ENCODE results near the gene SNX30. TPM values are rescaled to one million over a fixed set of nuclear protein-coding genes. Genes with fewer than 3 reads are reported as not detected.

The SNX30 gene
- total RNA-seq, 4 donors from 2014 or later, result 5.5 to 9.4 (median 7.4) TPM

DNA sequence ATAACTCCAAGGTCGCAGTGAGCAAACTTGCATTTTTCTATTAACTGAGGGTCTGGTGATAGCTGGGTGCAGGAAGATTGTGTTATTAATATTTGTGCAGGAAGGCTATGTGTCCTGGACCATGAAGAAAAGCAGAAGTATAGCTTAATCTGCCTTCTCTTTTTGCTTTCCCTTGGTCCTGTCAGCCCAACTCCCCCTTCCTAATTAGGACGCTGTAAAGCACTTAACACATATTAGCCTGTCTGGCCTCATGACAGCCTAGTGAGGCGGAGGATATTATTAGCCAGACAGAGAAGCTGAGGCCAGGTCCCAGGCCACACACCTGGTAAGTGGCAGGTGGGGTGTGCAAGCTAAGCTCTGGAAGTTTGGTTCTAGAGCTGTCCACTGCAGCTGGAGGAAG is 110.6 kb downstream of the SNX30 start:
- 87 to 92% methylated on average over 3 of the region's 3 CpGs for WGBS, 2 donors
- no peak overlapping the region for H3K4me3 ChIP-seq (replicated peaks in 1 of 3)
- H3K27ac ChIP-seq, result no peak overlapping the region
- H3K27me3 ChIP-seq, result no peaks in the 10 kb centered on the region
- no peaks in the 10 kb centered on the region for H3K36me3 ChIP-seq
- TF ChIP-seq POLR2A (IDR thresholded peaks at IDR 0.05), result no peak
- TF ChIP-seq, protein P1, sequence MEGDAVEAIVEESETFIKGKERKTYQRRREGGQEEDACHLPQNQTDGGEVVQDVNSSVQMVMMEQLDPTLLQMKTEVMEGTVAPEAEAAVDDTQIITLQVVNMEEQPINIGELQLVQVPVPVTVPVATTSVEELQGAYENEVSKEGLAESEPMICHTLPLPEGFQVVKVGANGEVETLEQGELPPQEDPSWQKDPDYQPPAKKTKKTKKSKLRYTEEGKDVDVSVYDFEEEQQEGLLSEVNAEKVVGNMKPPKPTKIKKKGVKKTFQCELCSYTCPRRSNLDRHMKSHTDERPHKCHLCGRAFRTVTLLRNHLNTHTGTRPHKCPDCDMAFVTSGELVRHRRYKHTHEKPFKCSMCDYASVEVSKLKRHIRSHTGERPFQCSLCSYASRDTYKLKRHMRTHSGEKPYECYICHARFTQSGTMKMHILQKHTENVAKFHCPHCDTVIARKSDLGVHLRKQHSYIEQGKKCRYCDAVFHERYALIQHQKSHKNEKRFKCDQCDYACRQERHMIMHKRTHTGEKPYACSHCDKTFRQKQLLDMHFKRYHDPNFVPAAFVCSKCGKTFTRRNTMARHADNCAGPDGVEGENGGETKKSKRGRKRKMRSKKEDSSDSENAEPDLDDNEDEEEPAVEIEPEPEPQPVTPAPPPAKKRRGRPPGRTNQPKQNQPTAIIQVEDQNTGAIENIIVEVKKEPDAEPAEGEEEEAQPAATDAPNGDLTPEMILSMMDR (IDR thresholded peaks at IDR 0.05), result no peak
- H3K9me3 ChIP-seq, result no peaks in the 10 kb centered on the region
- intact Hi-C loops (cut with DNase I), result no loop called here
- no peaks in the 10 kb centered on the region for H3K4me1 ChIP-seq
- no peak for DNase-seq

DNA sequence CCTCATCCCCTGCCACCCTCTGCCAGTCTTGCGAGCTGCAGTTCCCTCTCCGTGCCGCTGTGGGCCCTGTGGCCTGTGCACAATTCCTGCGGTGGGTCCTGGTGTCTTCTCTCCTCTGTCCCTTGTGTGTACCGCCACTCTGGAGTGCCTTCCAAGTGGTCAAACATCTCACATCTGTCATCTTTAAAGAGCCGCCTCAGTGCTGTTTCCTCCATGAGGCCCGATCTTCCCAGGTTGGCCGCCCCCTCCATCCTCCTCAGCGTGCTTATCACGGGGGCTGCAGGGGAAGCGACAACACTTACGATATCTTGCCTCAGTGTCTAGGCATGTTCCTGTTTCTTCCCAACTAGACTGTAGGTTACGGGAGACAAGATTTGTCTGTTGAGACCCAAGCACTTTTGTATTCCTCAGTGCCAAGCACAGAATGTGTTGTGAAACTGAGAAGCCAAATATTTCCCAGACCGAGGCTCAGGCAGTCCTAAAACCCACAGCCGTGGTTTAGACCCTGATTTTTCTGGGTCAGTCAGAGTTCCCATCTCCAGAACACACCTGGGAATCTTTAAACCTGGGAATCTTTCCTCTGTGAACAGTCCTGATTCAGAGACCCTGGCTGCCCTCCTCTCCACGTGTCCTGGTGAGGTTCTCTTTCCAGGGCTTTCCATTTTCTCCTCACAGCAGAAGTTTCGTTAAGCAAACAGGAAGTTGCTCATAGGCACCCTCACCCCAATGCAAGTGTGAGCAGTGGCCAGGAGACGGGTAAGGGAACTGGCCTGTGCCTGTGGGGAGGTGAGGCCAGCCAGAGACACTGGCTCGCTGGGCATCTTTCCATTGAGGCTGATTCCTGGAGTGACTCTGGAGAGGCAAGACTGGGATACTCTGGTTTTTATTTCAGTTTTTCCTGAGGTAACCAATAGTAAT is 111.3 kb downstream of the SNX30 start:
- Histone ChIP-seq H3K9me3 (no peaks in the 10 kb centered on the region), H3K27me3 (no peaks in the 10 kb centered on the region), H3K4me3 (replicated peaks in 1 of 3) (no peak overlapping the region), H3K4me1 (no peaks in the 10 kb centered on the region), H3K36me3 (no peaks in the 10 kb centered on the region), H3K27ac (no peak overlapping the region)
- no peak for DNase-seq
- 83 to 84% methylated on average over 19 of the region's 19 CpGs for WGBS, 2 donors
- intact Hi-C loops (cut with DNase I), result no loop called here
- no peak for TF ChIP-seq POLR2A (IDR thresholded peaks at IDR 0.05)
- TF ChIP-seq, protein P1 (IDR thresholded peaks at IDR 0.05), result no peak

DNA sequence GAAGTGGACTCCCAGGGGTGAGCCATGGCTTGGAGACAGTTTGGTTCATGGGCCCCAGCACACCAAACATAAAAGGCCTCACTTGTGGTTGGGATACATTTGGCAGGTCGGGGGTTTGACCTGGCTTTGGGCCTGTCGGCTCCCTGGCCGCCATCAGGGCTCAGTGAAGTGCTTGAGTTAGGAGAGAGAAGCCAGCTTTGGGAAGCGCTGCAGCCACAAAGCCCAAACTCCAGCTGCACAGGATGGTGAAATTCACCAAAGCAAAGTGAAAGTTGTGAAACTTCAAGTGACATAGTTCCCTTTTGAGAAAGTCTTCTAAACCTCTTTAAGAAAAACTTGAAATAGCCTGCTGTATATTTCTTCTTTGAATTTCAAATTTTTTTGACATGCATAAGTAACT is 112.7 kb downstream of the SNX30 start:
- intact Hi-C loops (cut with DNase I), result no loop called here
- WGBS, 2 donors, result 36 to 39% methylated on average over 4 of the region's 4 CpGs

DNA sequence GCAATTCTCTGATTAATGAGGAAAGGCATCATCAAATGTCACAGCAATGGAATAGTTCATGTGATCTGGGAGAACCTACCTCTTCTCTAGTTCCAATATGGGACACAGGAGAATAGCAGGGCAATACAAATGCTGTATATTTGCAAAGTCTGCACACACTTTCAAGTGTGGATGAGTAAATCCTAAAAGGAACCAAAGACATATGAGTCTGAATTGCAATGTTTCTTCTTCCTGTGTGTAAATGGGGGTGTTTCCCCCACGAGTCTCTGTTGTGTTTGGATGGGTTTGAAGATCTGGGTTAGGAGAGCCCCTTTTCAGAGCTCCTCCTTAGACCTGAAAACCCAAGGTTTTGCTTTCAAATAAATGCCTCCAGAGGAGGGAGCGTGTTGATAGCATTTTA is 113.2 kb downstream of the SNX30 start:
- no peak overlapping the region for H3K4me3 ChIP-seq (replicated peaks in 1 of 3)
- 81 to 88% methylated on average over 2 of the region's 2 CpGs for WGBS, 2 donors
- intact Hi-C loops (cut with DNase I), result no loop called here
- H3K9me3 ChIP-seq, result no peaks in the 10 kb centered on the region
- no peaks in the 10 kb centered on the region for H3K36me3 ChIP-seq
- no peaks in the 10 kb centered on the region for H3K4me1 ChIP-seq
- no peak for DNase-seq
- TF ChIP-seq, protein P1 (IDR thresholded peaks at IDR 0.05), result no peak
- no peak for TF ChIP-seq POLR2A (IDR thresholded peaks at IDR 0.05)
- no peaks in the 10 kb centered on the region for H3K27me3 ChIP-seq
- H3K27ac ChIP-seq, result no peak overlapping the region

More for the DNA sequence above, 112.7 kb downstream of the SNX30 start:
- DNase-seq, result no peak
- H3K27ac ChIP-seq, result no peak overlapping the region
- TF ChIP-seq, protein P1 (IDR thresholded peaks at IDR 0.05), result no peak
- no peak for TF ChIP-seq POLR2A (IDR thresholded peaks at IDR 0.05)
- no peaks in the 10 kb centered on the region for H3K9me3 ChIP-seq
- H3K4me1 ChIP-seq, result no peaks in the 10 kb centered on the region
- H3K27me3 ChIP-seq, result no peaks in the 10 kb centered on the region
- H3K4me3 ChIP-seq (replicated peaks in 1 of 3), result no peak overlapping the region
- no peaks in the 10 kb centered on the region for H3K36me3 ChIP-seq

DNA sequence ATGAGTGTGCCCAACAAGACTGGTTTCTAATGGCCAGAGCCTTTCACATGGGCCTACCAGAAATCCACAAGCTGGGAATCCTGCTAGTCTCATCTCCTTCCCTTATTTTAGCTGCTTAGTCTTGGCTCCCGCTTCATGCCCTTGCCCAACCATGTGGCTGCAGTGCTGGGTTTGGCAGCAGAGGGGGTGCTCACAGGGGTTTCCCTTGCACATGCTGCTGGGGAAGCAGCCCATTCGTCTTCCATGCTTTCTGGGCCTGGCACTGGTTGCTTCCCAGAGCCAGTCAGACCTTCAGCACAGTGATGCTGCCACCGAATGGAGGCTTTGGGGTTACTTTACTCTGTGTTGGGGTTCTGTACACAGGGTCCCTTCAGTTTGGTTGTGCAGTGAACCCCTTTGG is 113.8 kb downstream of the SNX30 start:
- Histone ChIP-seq H3K36me3 (no peaks in the 10 kb centered on the region), H3K4me3 (replicated peaks in 1 of 3) (no peak overlapping the region), H3K27ac (no peak overlapping the region), H3K9me3 (no peaks in the 10 kb centered on the region), H3K27me3 (no peaks in the 10 kb centered on the region), H3K4me1 (no peaks in the 10 kb centered on the region)
- TF ChIP-seq, protein P1 (IDR thresholded peaks at IDR 0.05), result no peak
- TF ChIP-seq POLR2A (IDR thresholded peaks at IDR 0.05), result no peak
- intact Hi-C loops (cut with DNase I), result no loop called here
- 62 to 84% methylated on average over 2 to 3 of the region's 3 CpGs for WGBS, 2 donors
- DNase-seq, result no peak
